Testis (tissue), 3 donors: ENCODE data around the gene TPPP. TPM values are rescaled to one million over a fixed set of nuclear protein-coding genes. Genes with fewer than 3 reads are reported as not detected.
"Not testable (repeated sequence)": the region's sequence is repeated elsewhere in the genome, so short reads cannot be mapped to it uniquely, and the experiment has no call there.

Source experiments
- DNase-seq: peaks from one replicate; pipeline ENCODE4 v3.0.0-alpha.2; 2019
- H3K27ac ChIP-seq, 2 donors: fragments of 200-600 bp; sonication (generic); one replicate each; pipeline ENCODE4 v1.5.1; 2019
- H3K27me3 ChIP-seq: fragments of 200-600 bp; sonication (generic); one replicate; pipeline ENCODE4 v1.5.1; 2019
- H3K36me3 ChIP-seq: fragments of 200-600 bp; sonication (generic); one replicate; pipeline ENCODE4 v1.5.1; 2017; ENCODE audit warnings: low read depth; ENCODE audit errors: missing control alignments
- H3K4me1 ChIP-seq: fragments of 200-600 bp; sonication (generic); one replicate; pipeline ENCODE4 v1.5.1; 2019
- H3K4me3 ChIP-seq, 2 donors: fragments of 200-600 bp; sonication (generic); one replicate each; pipeline ENCODE4 v1.5.1; 2017 to 2019
- H3K9me3 ChIP-seq: fragments of 200-600 bp; sonication (generic); one replicate; pipeline ENCODE4 v1.5.1; 2017
- POLR2A ChIP-seq: fragments of 450-650 bp; IDR thresholded peaks from one replicate; pipeline ENCODE4 v1.6.1; 2017; ENCODE audit warnings: antibody characterized with exemption, mild to moderate bottlenecking, moderate library complexity
- WGBS, 2 donors: methylation state at CpG; one replicate each; pipeline ENCODE4 v1.1.5; 2018; 5-methylcytosine and 5-hydroxymethylcytosine counted together
- intact Hi-C: fragments of 100-400 bp; cut with DNase I; formaldehyde crosslinking; loops from one replicate; pipeline ENCODE4 v1.15.1; 2023; ENCODE audit warnings: low total_unique reads
- polyA plus RNA-seq: library from polyadenylated mRNA; stranded (reverse); fragments of 350-450 nt; fragmentation: Illumina TruSeq; extraction: RNeasy Lipid Tissue Mini Kit (QIAGEN cat#74804); gene quantifications from one replicate; pipeline ENCODE4 v1.2.3, GENCODE V29; 2014; ENCODE audit warnings: low read depth, low replicate concordance; ENCODE audit not compliant: insufficient read depth
- total RNA-seq, 2 donors: library from RNA; depleted of rRNA; stranded (reverse); fragments of >200 nt; gene quantifications; one replicate each; pipeline ENCODE4 v1.2.3, GENCODE V29; 2016
- TF ChIP-seq, protein P1 (sequence below), 3 experiments: fragments of 450-650 bp in 2 of 3; fragments of 200-600 bp in 1 of 3; sonication (generic) in 1 of 3; IDR thresholded peaks; one replicate each; pipeline ENCODE4 v1.5.1; 2016 to 2019; ENCODE audit warnings: antibody characterized with exemption in 3 of 3, mild to moderate bottlenecking in 2 of 3, moderate library complexity in 1 of 3

The TPPP gene
- total and polyA plus RNA-seq, 3 donors from 2014 or later = 2.9 to 5.7 (median 3.8) TPM

DNA sequence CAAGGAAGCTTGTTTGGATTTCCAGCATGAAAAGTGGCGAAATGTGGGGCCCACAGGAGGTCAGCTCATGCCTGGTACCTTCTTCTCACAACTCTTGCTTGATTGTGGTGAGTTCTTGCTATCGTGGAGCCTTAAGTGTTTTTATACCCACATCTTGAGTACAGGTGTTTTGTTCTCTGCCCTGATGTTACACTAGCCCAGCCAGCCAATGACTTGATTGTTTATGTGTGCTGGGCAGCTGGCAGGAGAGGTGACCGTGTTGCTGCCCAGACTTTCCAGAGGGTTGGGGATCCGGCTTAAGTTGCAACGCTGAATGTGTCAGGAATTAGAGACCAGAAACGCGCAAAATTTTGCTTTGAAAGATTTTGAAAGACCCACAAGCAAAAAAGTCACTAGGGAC lies 24.0 kb upstream of the TPPP start:
- 74% methylated on average over 7 of the region's 7 CpGs for WGBS, 2 donors
- no peak for TF ChIP-seq POLR2A
- TF ChIP-seq, protein P1, sequence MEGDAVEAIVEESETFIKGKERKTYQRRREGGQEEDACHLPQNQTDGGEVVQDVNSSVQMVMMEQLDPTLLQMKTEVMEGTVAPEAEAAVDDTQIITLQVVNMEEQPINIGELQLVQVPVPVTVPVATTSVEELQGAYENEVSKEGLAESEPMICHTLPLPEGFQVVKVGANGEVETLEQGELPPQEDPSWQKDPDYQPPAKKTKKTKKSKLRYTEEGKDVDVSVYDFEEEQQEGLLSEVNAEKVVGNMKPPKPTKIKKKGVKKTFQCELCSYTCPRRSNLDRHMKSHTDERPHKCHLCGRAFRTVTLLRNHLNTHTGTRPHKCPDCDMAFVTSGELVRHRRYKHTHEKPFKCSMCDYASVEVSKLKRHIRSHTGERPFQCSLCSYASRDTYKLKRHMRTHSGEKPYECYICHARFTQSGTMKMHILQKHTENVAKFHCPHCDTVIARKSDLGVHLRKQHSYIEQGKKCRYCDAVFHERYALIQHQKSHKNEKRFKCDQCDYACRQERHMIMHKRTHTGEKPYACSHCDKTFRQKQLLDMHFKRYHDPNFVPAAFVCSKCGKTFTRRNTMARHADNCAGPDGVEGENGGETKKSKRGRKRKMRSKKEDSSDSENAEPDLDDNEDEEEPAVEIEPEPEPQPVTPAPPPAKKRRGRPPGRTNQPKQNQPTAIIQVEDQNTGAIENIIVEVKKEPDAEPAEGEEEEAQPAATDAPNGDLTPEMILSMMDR (IDR thresholded peaks at IDR 0.05) = no peak

DNA sequence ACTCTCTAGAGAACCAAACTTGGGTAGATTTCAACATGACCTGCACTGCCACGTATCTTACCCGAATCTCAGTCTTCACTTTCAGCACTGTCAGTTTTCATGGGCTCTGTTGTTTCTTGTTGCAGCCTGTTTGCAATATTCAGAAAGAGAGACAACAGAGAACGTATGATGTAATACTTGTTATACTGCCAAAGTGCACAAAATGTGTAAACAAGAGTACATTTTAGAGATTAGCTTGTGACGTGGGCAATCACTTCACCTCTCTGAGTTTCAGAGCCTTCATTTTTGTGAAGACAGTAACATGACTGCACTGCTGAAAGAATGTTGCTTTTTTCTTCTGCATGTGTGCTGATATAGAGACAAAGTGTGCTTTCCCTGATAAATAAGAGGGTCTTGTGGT lies 23.6 kb upstream of the TPPP start:
- H3K4me1 ChIP-seq, H3K9me3 ChIP-seq, H3K4me3 ChIP-seq, H3K36me3 ChIP-seq, intact Hi-C loops, H3K27ac ChIP-seq, DNase-seq, H3K27me3 ChIP-seq: not testable (repeated sequence)
- 66% methylated on average over 4 of the region's 4 CpGs for WGBS, 2 donors

More for the DNA sequence above, 24.0 kb upstream of the TPPP start:
- Histone ChIP-seq H3K27ac (no peak overlapping the region), H3K36me3 (no peaks in the 10 kb centered on the region), H3K4me1 (no peaks in the 10 kb centered on the region), H3K9me3 (no peaks in the 10 kb centered on the region), H3K4me3 (no peak overlapping the region), H3K27me3 (no peaks in the 10 kb centered on the region)
- DNase-seq = no peak
- intact Hi-C loops = no loop called here

DNA sequence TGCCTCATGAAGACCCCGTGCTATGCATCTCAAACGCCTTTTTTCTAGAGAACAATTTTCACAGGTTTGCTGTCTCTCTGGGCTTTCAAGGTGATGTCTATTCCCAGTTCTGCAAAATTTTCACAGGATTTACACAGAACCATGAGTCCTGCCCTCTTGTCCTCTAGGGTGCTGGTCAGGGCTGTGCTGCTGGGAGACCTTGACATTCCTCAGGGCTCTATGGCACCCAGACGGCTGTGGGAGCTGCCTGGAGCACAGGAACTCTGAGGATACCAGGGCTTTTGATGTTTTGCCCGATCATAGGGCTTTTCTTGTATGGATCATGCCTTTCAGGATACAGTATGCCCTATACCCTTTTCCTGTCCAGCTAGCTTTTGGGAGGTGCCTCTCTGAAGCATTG lies 22.5 kb upstream of the TPPP start:
- H3K4me1 ChIP-seq, H3K9me3 ChIP-seq, H3K27me3 ChIP-seq, DNase-seq, H3K4me3 ChIP-seq, H3K27ac ChIP-seq, intact Hi-C loops, H3K36me3 ChIP-seq: not testable (repeated sequence)
- WGBS, 2 donors = 74 to 84% methylated on average over 3 to 4 of the region's 4 CpGs

DNA sequence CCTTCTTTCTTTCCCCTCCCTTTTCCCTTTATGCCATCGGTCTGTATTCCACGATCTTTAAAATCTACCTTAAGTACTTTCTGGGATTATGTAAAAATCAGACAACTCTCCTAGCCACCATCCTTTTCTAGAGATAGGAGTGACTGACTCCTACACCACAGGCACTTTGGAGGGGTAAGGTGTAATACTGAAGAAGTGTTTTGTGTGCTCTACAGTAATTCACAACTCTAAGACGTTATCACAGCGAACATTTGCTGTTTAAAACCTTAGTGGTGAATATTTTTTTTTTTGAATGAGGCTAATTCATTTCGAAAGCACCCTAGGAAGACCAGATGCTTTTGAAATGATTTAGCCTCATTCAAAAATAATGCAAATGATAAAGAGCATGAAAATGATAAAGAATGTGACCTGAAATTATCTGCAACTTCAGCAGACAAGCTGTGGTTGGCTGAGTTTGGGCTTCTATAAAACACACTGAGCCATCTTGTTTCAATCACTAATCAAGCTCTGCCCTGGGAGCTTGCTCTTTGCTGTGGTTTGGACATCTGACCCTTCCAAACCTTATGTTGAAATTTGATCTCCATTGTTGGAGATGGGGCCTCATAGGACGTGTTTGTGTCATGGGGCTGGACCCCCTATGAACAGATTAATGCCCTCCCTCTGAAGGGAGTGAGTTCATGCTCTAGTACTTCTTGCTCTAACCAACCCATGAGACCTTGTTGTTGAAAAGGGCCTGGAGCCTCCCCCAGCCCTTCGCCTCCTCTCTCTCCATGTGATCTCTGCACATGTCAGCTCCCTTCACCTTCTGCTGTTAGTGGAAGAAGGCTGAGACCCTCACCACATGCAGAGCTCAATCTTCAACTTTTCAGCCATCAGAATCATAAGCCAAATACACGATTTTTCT lies 21.3 kb upstream of the TPPP start:
- H3K27me3 ChIP-seq, H3K36me3 ChIP-seq, DNase-seq, H3K4me1 ChIP-seq, intact Hi-C loops, H3K4me3 ChIP-seq, H3K9me3 ChIP-seq, H3K27ac ChIP-seq: not testable (repeated sequence)
- WGBS, 2 donors = 61 to 80% methylated on average over 7 of the region's 8 CpGs

DNA sequence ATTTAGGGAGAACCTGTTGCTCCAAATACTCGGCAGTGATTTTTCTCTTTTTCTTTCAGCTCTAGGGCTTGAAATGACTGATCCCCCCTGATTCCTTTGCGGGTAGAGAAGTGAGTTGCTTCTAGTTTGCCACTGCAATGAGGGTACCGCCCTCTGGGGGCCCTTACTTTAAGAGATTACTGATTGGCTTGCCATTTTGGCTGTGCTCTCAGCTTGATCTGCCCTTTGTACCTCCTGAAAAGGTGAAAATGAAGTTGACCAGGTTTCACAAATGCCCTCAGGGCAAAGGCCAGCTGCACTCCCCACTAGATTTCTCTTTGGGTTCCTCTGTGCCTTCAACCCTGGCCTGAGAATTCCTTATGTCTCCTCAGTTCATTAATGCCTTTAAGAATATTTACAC lies 20.5 kb upstream of the TPPP start:
- 58 to 83% methylated on average over 2 to 3 of the region's 3 CpGs for WGBS, 2 donors

DNA sequence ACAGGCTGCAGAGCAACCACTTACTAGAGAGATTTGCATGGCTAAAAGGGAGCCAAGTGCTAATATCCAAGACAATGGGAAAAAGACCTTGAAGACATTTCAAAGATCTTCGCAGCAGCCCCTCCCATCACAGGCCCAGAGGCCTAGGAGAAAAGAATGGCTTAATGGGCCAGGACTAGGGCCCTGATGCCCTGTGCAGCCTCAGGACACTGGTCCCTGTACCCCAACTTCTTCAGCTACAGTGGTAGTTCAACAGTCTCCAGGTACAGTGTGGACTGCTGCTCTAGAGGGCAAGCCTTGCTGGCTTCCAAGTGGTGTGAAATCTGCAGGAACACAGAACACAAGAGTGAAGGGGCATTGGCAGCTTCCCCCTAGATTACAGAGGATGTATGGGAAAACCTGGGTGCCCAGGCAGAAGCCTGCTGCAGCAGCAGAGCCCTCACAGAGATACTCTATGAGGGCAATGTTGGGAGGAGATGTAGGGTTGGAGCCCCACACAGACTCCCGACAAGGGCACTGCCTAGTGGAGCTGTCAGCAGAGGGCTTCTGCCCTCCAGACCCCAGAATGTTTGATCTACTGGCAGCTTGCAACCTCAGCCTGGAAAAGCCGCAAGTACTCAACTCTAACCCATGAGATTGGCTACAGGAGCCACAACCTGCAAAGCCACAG lies 15.8 kb upstream of the TPPP start:
- H3K27ac ChIP-seq, H3K27me3 ChIP-seq, H3K4me3 ChIP-seq, H3K36me3 ChIP-seq, DNase-seq, H3K4me1 ChIP-seq, intact Hi-C loops, H3K9me3 ChIP-seq: not testable (repeated sequence)
- WGBS, 2 donors = 97 to 98% methylated on average over 2 of the region's 3 CpGs

More for the DNA sequence above, 20.5 kb upstream of the TPPP start:
- intact Hi-C loops, H3K4me1 ChIP-seq, H3K36me3 ChIP-seq, H3K27me3 ChIP-seq, H3K9me3 ChIP-seq, DNase-seq, H3K4me3 ChIP-seq, H3K27ac ChIP-seq: not testable (repeated sequence)

DNA sequence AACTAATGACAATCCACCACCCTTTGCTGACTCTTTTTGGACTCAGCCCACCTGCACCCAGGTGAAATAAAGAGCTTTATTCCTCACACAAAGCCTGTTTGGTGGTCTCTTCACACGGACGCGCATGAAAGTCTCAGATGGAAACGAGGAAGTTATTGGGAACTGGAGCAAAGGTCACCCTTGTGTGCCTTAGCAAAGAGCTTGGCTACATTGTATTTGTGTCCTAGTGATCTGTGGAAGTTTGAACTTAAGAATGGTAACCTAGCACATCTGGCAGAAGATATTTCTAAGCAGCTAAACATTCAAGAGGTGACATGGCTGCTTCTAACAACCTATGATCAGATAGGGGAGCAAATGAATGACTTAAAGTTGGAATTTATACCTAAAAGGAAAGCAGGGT lies 15.2 kb upstream of the TPPP start:
- H3K27me3 ChIP-seq, H3K9me3 ChIP-seq, H3K27ac ChIP-seq, intact Hi-C loops, DNase-seq, H3K4me3 ChIP-seq, H3K4me1 ChIP-seq, H3K36me3 ChIP-seq: not testable (repeated sequence)
- 94 to 95% methylated on average over 4 of the region's 4 CpGs for WGBS, 2 donors

DNA sequence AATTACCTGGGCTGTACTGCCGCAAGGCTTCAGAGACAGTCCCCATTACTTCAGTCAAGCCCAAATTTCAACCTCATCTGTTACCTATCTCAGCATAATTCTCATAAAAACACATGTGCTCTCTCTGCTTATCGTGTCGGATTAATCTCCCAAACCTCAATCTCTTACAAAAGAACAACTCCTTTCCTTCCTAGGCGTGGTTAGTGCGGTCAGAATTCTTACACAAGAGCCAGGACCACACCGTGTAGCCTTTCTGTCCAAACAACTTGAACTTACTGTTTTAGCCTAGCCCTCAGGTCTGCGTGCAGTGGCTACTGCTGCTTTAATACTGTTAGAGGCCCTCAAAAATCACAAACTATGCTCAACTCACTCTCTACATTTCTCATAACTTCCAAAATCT lies 13.0 kb upstream of the TPPP start:
- WGBS, 2 donors = 92 to 95% methylated on average over 7 of the region's 7 CpGs
- H3K27ac ChIP-seq, H3K27me3 ChIP-seq, DNase-seq, H3K4me1 ChIP-seq, H3K36me3 ChIP-seq, H3K4me3 ChIP-seq, H3K9me3 ChIP-seq, intact Hi-C loops: not testable (repeated sequence)

DNA sequence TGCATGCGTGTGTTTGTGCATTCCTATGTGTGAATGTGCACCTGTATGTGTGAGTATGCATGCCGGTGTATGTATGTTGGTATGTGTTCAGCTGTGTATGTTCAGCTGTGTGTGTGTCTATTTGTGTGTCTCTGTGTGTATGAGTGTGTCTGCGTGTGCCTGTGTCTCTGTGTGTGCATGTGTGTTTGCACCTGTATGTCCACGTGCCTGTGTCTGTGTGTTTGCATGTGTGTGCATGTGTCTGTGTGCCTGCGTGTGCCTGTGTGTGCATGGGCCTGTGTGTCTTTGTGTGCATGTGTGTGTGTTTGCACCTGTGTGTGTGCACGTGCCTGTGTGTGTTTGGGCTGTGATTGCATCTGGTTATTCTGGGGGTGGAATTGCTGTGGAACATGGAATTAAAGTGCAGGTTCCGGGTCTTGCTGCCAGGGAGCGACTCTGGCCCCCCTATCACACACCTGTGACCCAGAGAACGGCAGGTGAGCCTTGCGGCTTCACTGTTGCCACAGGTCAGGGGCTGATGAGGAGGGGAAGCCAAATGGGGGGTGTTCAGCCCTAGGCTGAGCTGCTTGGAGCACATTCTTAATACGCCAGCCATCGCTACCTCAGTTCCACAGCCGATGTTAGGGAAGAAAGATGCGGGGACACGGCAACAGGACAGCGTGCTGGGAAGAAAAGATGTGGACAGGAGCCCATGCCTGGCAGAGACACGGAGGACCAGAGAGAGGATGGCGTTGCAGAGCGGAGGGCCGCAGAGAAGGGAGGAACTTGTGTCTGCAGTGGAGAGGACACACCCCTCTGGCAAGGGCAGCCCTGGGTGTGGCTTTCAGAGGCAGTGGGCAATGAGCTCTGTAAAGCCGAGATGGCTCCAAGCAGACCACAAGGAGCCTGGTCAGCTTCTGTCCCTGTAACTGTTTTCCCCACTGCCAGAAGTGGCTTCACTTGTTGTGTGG lies 3.9 kb upstream of the TPPP start:
- H3K4me1 ChIP-seq, H3K27me3 ChIP-seq, DNase-seq, H3K36me3 ChIP-seq, H3K9me3 ChIP-seq, H3K4me3 ChIP-seq, intact Hi-C loops, H3K27ac ChIP-seq: not testable (repeated sequence)
- 84 to 91% methylated on average over 15 to 18 of the region's 21 CpGs for WGBS, 2 donors

DNA sequence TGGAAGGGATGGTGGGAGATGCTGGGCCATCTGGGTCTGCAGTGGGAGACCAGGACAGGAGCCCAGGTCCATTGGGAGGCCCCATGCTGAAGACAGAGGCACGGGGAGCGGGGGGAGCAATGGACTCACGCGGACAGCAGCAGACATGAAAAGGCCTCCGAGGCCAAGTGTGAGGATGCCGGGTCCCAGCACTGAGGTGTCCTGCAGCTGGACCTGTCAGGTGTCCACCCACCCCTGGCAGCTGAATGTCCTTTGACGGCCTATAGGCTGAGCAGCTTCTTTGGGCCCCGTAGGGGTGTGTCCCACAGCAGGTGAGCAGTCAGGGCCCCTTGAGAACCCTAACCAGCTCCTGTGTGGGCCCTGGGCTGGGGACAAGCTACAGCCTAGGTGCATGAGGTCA lies 3.0 kb upstream of the TPPP start:
- H3K4me1 ChIP-seq, DNase-seq, H3K27me3 ChIP-seq, H3K27ac ChIP-seq, H3K4me3 ChIP-seq, H3K36me3 ChIP-seq, H3K9me3 ChIP-seq, intact Hi-C loops: not testable (repeated sequence)
- WGBS, 2 donors = 80% methylated on average over 2 of the region's 8 CpGs; no CpG with 5 or more reads in 1 of the 2 donors
